Progenitor cell of endocrine pancreas (in vitro differentiated cells): ENCODE data around the gene MICU2. TPM values are rescaled to one million over a fixed set of nuclear protein-coding genes. Genes with fewer than 3 reads are reported as not detected.

Experiments used
- DNase-seq: peaks from one replicate; pipeline ENCODE4 v3.0.0; 2021; ENCODE audit warnings: low spot score; ENCODE audit not compliant: unreplicated experiment
- H3K27ac Mint-ChIP-seq: 2 replicates; pipeline ENCODE4 v1.8.0; 2021; ENCODE audit warnings: mild to moderate bottlenecking, moderate library complexity, mixed read lengths
- H3K27me3 Mint-ChIP-seq: 2 replicates; pipeline ENCODE4 v1.8.0; 2021; ENCODE audit warnings: mixed read lengths
- H3K36me3 Mint-ChIP-seq: 2 replicates; pipeline ENCODE4 v1.8.0; 2022; ENCODE audit warnings: mixed read lengths; ENCODE audit not compliant: insufficient read depth
- H3K4me1 Mint-ChIP-seq: 2 replicates; pipeline ENCODE4 v1.8.0; 2021; ENCODE audit warnings: low read depth, mixed read lengths
- H3K4me3 Mint-ChIP-seq: 2 replicates; pipeline ENCODE4 v1.8.0; 2021; ENCODE audit warnings: low read depth, mild to moderate bottlenecking, moderate library complexity, mixed read lengths
- H3K9me3 Mint-ChIP-seq: 2 replicates; pipeline ENCODE4 v1.8.0; 2021; ENCODE audit warnings: low read depth, mixed read lengths
- total RNA-seq: library from RNA; stranded (reverse); gene quantifications from 2 replicates; pipeline ENCODE4 v1.2.1, GENCODE V29; 2021
- TF ChIP-seq, protein P1 (sequence below): fragments of 200-600 bp; sonication (generic); IDR thresholded peaks from one replicate; pipeline ENCODE4 v1.5.0; 2021; ENCODE audit warnings: antibody characterized with exemption, mild to moderate bottlenecking; ENCODE audit not compliant: unreplicated experiment

Gene MICU2
- total RNA-seq, 1 donor from 2014 or later, result 45.3 TPM

DNA sequence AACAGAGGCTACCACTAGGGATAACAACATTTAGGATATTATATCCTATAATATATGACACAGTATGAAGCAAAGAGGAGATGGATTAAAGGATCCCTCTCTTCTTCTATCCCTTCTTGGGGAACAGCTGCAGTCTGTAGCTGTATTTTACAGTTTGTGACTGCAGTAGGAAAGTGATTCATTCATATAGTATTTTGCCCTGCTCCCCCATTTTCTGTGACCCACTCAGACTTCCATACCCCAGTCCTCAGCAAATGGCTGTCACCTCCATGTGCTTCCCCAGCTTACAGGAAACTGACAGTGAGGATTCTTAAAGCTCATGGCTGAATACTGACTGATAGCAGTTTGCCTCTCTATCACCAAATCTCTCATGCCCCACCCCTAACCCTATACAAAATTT, 27.5 kb downstream of the MICU2 start:
- Mint-ChIP-seq H3K4me3 (no peak overlapping the region), H3K4me1 (peaks cover 4% of the 10 kb centered on the region), H3K9me3 (no peaks in the 10 kb centered on the region), H3K36me3 (peaks cover 3% of the 10 kb centered on the region), H3K27ac (no peak overlapping the region), H3K27me3 (no peaks in the 10 kb centered on the region)
- TF ChIP-seq, protein P1, sequence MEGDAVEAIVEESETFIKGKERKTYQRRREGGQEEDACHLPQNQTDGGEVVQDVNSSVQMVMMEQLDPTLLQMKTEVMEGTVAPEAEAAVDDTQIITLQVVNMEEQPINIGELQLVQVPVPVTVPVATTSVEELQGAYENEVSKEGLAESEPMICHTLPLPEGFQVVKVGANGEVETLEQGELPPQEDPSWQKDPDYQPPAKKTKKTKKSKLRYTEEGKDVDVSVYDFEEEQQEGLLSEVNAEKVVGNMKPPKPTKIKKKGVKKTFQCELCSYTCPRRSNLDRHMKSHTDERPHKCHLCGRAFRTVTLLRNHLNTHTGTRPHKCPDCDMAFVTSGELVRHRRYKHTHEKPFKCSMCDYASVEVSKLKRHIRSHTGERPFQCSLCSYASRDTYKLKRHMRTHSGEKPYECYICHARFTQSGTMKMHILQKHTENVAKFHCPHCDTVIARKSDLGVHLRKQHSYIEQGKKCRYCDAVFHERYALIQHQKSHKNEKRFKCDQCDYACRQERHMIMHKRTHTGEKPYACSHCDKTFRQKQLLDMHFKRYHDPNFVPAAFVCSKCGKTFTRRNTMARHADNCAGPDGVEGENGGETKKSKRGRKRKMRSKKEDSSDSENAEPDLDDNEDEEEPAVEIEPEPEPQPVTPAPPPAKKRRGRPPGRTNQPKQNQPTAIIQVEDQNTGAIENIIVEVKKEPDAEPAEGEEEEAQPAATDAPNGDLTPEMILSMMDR, result no peak
- DNase-seq, result no peak

DNA sequence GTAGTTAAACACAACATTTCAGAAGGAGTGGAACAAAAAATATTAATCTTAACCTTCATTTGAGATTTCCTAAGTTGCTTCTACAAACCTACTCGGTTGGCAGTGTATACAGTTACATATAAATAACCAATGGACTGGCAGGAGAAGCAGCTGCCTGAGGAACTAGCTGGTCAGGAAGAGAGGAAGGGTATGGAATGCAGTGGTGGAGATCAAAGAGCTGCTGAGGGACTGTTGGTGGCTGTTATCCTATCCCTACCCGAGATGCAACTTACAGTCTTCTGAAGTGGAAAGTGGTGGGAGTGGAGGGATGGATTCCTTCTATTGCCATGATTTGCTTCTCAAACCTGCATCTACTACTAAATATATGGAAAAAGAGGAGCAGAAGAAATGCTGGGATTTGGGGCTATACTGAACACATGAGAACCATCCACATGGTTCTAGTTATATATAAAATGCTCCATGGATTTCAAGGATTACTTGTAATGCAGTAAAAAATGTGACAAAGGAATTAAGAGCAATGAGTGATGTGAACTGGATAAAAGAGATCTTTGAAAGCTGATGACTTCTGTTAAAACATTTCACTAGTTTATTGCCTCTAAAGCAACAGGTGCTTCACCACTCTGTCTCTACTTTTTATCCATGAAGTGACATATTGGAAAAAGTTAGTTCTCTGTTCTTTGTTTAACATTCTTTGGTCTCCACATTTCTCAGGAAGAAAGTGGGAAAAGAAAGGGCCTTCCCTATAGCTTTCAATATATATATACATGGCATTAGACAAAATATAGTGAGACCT, 29.9 kb downstream of the MICU2 start:
- no peaks in the 10 kb centered on the region for H3K36me3 Mint-ChIP-seq
- no peaks in the 10 kb centered on the region for H3K9me3 Mint-ChIP-seq
- TF ChIP-seq, protein P1, result no peak
- no peak overlapping the region for H3K27ac Mint-ChIP-seq
- no peak overlapping the region for H3K4me3 Mint-ChIP-seq
- no peaks in the 10 kb centered on the region for H3K27me3 Mint-ChIP-seq
- no peak for DNase-seq
- peaks cover 7% of the 10 kb centered on the region for H3K4me1 Mint-ChIP-seq

DNA sequence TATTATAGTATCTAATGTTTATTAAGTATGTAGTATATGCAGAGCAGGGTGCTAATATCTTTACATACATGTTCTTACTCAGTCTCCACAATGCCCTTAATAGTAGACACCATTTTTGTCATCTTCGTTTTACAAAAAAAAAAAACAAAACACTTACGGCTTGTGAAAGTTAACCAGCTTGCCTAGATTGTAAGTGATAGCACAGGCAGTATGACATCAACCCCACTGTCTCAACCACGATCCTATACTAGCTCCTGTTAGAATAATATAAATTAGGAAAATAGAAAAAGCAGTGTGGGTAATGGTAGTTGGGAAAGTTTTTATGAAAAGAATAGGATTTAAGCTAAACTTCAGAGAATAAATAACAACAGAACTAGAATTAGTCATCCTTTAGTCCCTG, 34.3 kb downstream of the MICU2 start:
- H3K27ac Mint-ChIP-seq, result no peak overlapping the region
- DNase-seq, result no peak
- H3K4me3 Mint-ChIP-seq, result no peak overlapping the region
- peaks cover 11% of the 10 kb centered on the region for H3K4me1 Mint-ChIP-seq
- peaks cover 4% of the 10 kb centered on the region for H3K36me3 Mint-ChIP-seq
- H3K27me3 Mint-ChIP-seq, result no peaks in the 10 kb centered on the region
- TF ChIP-seq, protein P1, result no peak
- no peaks in the 10 kb centered on the region for H3K9me3 Mint-ChIP-seq

DNA sequence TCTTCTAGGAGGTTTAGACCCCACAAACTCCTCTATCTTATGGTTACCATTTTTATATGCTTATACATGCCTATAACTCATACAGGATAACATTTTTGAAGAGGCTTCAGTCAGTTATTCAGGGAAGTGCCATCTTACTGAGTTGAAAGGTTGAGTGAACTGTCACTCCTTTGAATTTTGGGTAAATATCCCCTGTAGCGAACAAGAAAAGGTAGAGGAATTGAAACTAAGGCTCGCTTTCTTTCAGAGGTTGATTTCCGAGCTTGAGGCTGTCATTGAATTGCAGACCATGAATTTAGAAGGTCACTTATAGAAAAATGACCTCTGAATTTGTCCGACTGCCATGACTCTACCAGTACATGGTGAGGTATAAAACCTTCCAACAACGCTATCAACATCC, 35.1 kb downstream of the MICU2 start:
- no peak for DNase-seq
- Mint-ChIP-seq H3K4me1 (peaks cover 7% of the 10 kb centered on the region), H3K9me3 (no peaks in the 10 kb centered on the region), H3K27ac (no peak overlapping the region), H3K36me3 (peaks cover 10% of the 10 kb centered on the region), H3K27me3 (no peaks in the 10 kb centered on the region), H3K4me3 (no peak overlapping the region)
- TF ChIP-seq, protein P1, result no peak

DNA sequence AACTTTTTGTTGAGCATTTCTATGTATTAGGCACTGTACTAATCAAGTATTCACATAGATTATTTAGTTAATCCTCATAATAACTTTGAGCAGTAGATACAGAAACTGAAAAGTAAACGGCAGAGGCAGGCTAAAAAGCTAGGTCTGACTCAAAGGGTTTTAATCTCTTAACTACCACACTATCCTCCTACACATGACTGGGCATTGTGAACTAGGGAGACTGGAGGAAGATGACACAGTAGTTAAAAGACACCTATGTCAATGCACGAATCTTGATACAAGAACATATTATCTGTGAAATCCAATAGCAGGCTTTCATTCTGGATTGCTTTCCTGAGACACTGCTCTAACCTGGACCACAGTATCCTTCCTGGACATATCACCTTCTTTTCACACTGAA, 36.3 kb downstream of the MICU2 start:
- H3K27me3 Mint-ChIP-seq, result no peaks in the 10 kb centered on the region
- peaks cover 2% of the 10 kb centered on the region for H3K9me3 Mint-ChIP-seq
- no peak overlapping the region for H3K4me3 Mint-ChIP-seq
- TF ChIP-seq, protein P1, result no peak
- DNase-seq, result no peak
- H3K27ac Mint-ChIP-seq, result no peak overlapping the region
- peaks cover 6% of the 10 kb centered on the region for H3K4me1 Mint-ChIP-seq
- peaks cover 20% of the 10 kb centered on the region for H3K36me3 Mint-ChIP-seq
